CD8-positive, alpha-beta memory T cell (primary cell): ENCODE data around the gene AUP1. TPM values are rescaled to one million over a fixed set of nuclear protein-coding genes. Genes with fewer than 3 reads are reported as not detected.

Source experiments
- CTCF ChIA-PET: fragments of 350-600 bp; sonication (Branson Sonifier 250); formaldehyde crosslinking; loops from one replicate; lab custom pipeline; 2021; ENCODE audit warnings: antibody characterized with exemption; lab: Charles Lee
- POLR2A ChIA-PET: fragments of 350-600 bp; sonication (Branson Sonifier 250); formaldehyde crosslinking; loops from one replicate; lab custom pipeline; 2021; ENCODE audit warnings: antibody characterized with exemption; lab: Charles Lee
- DNase-seq, 5 donors: peaks; one replicate each; pipeline versions ENCODE4 v3.0.0 to v3.0.0-alpha.2; 2020 to 2022; ENCODE audit warnings: mixed read lengths in 1 of 5
- H3K27ac ChIP-seq: one replicate; pipeline ENCODE4 v1.7.0; 2013; ENCODE audit warnings: low read depth, mild to moderate bottlenecking, low read length, moderate library complexity
- H3K27me3 ChIP-seq: 2 replicates; pipeline ENCODE4 v1.7.0; 2013; ENCODE audit warnings: low read length, mild to moderate bottlenecking; ENCODE audit not compliant: insufficient read depth, poor library complexity, severe bottlenecking
- H3K36me3 ChIP-seq: 2 replicates; pipeline ENCODE4 v1.7.0; 2013; ENCODE audit warnings: mild to moderate bottlenecking, low read length, moderate library complexity; ENCODE audit not compliant: insufficient read depth
- H3K4me1 ChIP-seq: 2 replicates; pipeline ENCODE4 v1.7.0; 2013; ENCODE audit warnings: mild to moderate bottlenecking, low read length, moderate library complexity; ENCODE audit not compliant: insufficient read depth
- H3K4me3 ChIP-seq: 2 replicates; pipeline ENCODE4 v1.7.0; 2013; ENCODE audit warnings: mild to moderate bottlenecking, low read length
- H3K9me3 ChIP-seq: 2 replicates; pipeline ENCODE4 v1.7.0; 2013; ENCODE audit warnings: mild to moderate bottlenecking, low read length
- H3K27ac Mint-ChIP-seq, 8 donors: one replicate each; pipeline ENCODE4 v1.8.0; 2020 to 2021; ENCODE audit warnings: mixed read lengths in 8 of 8, mild to moderate bottlenecking in 6 of 8, inconsistent platforms in 3 of 8, moderate library complexity in 3 of 8
- H3K27me3 Mint-ChIP-seq, 2 donors: one replicate each; pipeline ENCODE4 v1.8.0; 2020 to 2021; ENCODE audit warnings: mixed read lengths in 2 of 2, mild to moderate bottlenecking in 1 of 2, moderate library complexity in 1 of 2
- H3K36me3 Mint-ChIP-seq, 3 donors: one replicate each; pipeline ENCODE4 v1.8.0; 2020 to 2021; ENCODE audit warnings: mixed read lengths in 3 of 3, inconsistent platforms in 1 of 3, mild to moderate bottlenecking in 1 of 3
- H3K4me1 Mint-ChIP-seq, 3 donors: one replicate each; pipeline ENCODE4 v1.8.0; 2020 to 2021; ENCODE audit warnings: mixed read lengths in 3 of 3, inconsistent platforms in 1 of 3, mild to moderate bottlenecking in 1 of 3
- H3K4me3 Mint-ChIP-seq, 7 donors: one replicate each; pipeline ENCODE4 v1.8.0; 2020 to 2021; ENCODE audit warnings: mixed read lengths in 7 of 7, mild to moderate bottlenecking in 6 of 7, moderate library complexity in 4 of 7, inconsistent platforms in 2 of 7
- H3K9me3 Mint-ChIP-seq, 5 donors: one replicate each; pipeline ENCODE4 v1.8.0; 2020 to 2022; ENCODE audit warnings: mixed read lengths in 5 of 5, mild to moderate bottlenecking in 3 of 5, moderate library complexity in 2 of 5, inconsistent platforms in 1 of 5
- polyA plus RNA-seq: library from polyadenylated mRNA; unstranded; fragments of 300-500 nt; fragmentation: Illumina TruSeq; gene quantifications from one replicate; pipeline ENCODE4 v1.2.3, GENCODE V29; 2021
- total RNA-seq, 2 experiments: library from RNA; stranded (reverse); gene quantifications; one replicate each; pipeline ENCODE4 v1.2.3, GENCODE V29; 2021

Gene AUP1
- total and polyA plus RNA-seq, 3 experiments from 2014 or later, result 95.8 to 225 (median 219) TPM

- Histone ChIP-seq H3K27me3 (peaks cover 24% of the 10 kb centered on the region), H3K4me3 (no peak overlapping the region), H3K9me3 (no peaks in the 10 kb centered on the region), H3K27ac (no peak overlapping the region), H3K4me1 (peaks cover 20% of the 10 kb centered on the region), H3K36me3 (no peaks in the 10 kb centered on the region)
- H3K27me3 Mint-ChIP-seq, result peaks cover 31 to 38% of the 10 kb centered on the region in 2 donors
- H3K4me1 Mint-ChIP-seq, result peaks cover 11 to 36% (median 17%) of the 10 kb centered on the region in 3 donors
- CTCF ChIA-PET, result interaction anchor here (0.7 to 1.5 kb wide), 2 partner anchors 19 to 68 kb away, joined by 3 to 5 read pairs; partner anchors contain the start of genes CCDC142 and TTC31
- POLR2A ChIA-PET, result no interaction called here
- H3K36me3 Mint-ChIP-seq, result peaks cover 0 to 15% (median 0%) of the 10 kb centered on the region in 3 donors
- H3K4me3 Mint-ChIP-seq, result peak overlapping the region in 1 of 7 donors; percentile 89
- no peak overlapping the region for H3K27ac Mint-ChIP-seq
- no peak for DNase-seq
- peaks cover 0 to 2% (median 0%) of the 10 kb centered on the region in 5 donors for H3K9me3 Mint-ChIP-seq
These were observed 22.0 kb upstream of the AUP1 start for GRCh38 chr2:74551530-74551929.

GRCh38 chr2:74550231-74550630 is 20.7 kb upstream of the AUP1 start:
- ChIA-PET POLR2A (no interaction called here), CTCF (no interaction called here)
- no peaks in the 10 kb centered on the region for H3K36me3 ChIP-seq
- H3K27me3 Mint-ChIP-seq, result peaks cover 32 to 44% of the 10 kb centered on the region in 2 donors
- peak overlapping the region in 2 of 8 donors; percentile 8 to 12 for H3K27ac Mint-ChIP-seq
- peaks cover 11 to 23% (median 11%) of the 10 kb centered on the region in 3 donors for H3K4me1 Mint-ChIP-seq
- no peak overlapping the region for H3K4me3 ChIP-seq
- H3K27ac ChIP-seq, result no peak overlapping the region
- no peak for DNase-seq
- peaks cover 0 to 2% (median 0%) of the 10 kb centered on the region in 5 donors for H3K9me3 Mint-ChIP-seq
- H3K36me3 Mint-ChIP-seq, result peaks cover 0 to 7% (median 0%) of the 10 kb centered on the region in 3 donors
- H3K27me3 ChIP-seq, result peaks cover 24% of the 10 kb centered on the region
- H3K4me3 Mint-ChIP-seq, result peak overlapping the region in 4 of 7 donors; percentile 9 to 61 (median 26)
- no peaks in the 10 kb centered on the region for H3K9me3 ChIP-seq
- peaks cover 13% of the 10 kb centered on the region for H3K4me1 ChIP-seq

- Mint-ChIP-seq H3K36me3 (no peaks in the 10 kb centered on the region), H3K4me3 (peak overlapping the region in 6 of 7 donors; percentile 17 to 66 (median 42)), H3K27ac (peak overlapping the region in 2 of 8 donors; percentile 12 to 66), H3K27me3 (peaks cover 35 to 47% of the 10 kb centered on the region in 2 donors), H3K4me1 (peaks cover 9 to 16% (median 11%) of the 10 kb centered on the region in 3 donors), H3K9me3 (peaks cover 0 to 2% (median 0%) of the 10 kb centered on the region in 5 donors)
- no peak for DNase-seq
- Histone ChIP-seq H3K4me1 (peaks cover 12% of the 10 kb centered on the region), H3K27me3 (peaks cover 24% of the 10 kb centered on the region), H3K9me3 (no peaks in the 10 kb centered on the region), H3K36me3 (no peaks in the 10 kb centered on the region), H3K27ac (no peak overlapping the region), H3K4me3 (peak overlapping the region; percentile 32)
- CTCF ChIA-PET, result no interaction called here
- POLR2A ChIA-PET, result no interaction called here
These were observed 19.7 kb upstream of the AUP1 start for GRCh38 chr2:74548900-74549826.

DNA sequence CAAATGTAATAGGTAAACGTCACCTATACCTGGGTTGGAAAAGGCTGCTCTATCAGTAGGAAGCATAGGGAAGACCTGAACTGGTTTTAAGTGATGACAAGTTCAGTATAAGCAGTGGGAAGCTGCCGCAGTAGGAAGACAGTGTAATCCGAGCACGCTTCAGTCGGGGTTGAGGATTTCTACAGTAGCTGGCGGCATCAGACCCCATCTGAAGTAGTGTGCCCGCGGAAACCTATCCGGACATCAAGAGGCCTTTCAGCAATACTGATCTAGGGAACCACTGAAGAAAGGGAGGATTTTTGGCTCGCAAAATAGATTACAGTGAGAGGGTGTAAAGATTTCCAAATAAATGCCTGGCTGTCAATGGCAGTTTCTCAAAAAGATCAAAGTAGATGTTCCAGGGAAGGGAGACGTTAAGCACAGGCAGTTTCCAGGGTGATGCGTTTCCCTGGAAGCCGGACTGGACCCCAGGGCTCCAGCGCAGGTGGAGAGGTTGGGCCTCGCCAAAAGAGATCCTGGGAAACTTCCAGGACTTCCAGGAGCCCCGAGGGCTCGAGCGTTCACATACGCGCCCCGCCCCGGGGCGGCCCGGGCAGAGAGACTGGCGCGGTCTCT is 18.9 kb upstream of the AUP1 start:
- CTCF ChIA-PET, result no interaction called here
- H3K27me3 Mint-ChIP-seq, result peaks cover 37 to 48% of the 10 kb centered on the region in 2 donors
- peak overlapping the region; percentile 12 for H3K4me3 ChIP-seq

DNA sequence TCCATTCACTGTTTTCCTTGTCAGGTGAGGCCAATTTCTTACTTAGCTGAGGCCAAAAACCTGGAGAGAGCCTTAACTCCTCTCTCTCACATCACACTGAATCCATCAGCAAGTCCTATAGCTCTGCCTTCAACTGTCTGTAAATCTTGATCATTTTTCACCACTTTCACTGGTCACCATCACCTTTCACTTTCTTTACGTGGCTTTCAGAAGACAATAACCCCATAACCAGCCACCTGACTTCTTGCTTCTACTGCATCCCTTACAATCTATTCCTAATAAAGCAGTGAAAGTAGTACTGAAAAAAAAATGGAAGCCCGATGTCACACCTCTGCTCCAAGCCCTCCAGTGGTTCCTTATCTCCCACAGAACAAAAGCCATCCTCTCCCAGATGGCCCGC is 16.5 kb upstream of the AUP1 start:
- Mint-ChIP-seq H3K27ac (no peak overlapping the region), H3K9me3 (no peaks in the 10 kb centered on the region), H3K27me3 (peaks cover 34 to 56% of the 10 kb centered on the region in 2 donors), H3K4me1 (peaks cover 3 to 13% (median 7%) of the 10 kb centered on the region in 3 donors), H3K4me3 (no peak overlapping the region), H3K36me3 (no peaks in the 10 kb centered on the region)
- ChIA-PET POLR2A (interaction anchor here (0.6 kb wide), 1 partner anchor 35 kb away, joined by 7 read pairs; no protein-coding TSS in a partner anchor), CTCF (interaction anchor here (1.2 to 3.9 kb wide), 3 partner anchors 56 to 296 kb away, joined by 3 to 16 read pairs (median 3); partner anchors contain the start of genes CCDC142 and TTC31)
- H3K27ac ChIP-seq, result no peak overlapping the region
- H3K4me1 ChIP-seq, result peaks cover 12% of the 10 kb centered on the region
- H3K36me3 ChIP-seq, result no peaks in the 10 kb centered on the region
- H3K27me3 ChIP-seq, result peaks cover 31% of the 10 kb centered on the region
- DNase-seq, result no peak
- no peak overlapping the region for H3K4me3 ChIP-seq
- H3K9me3 ChIP-seq, result no peaks in the 10 kb centered on the region

More for the DNA sequence above, 18.9 kb upstream of the AUP1 start:
- peak overlapping the region; percentile 28 to 77 (median 57) for H3K4me3 Mint-ChIP-seq
- H3K9me3 Mint-ChIP-seq, result peaks cover 0 to 2% (median 0%) of the 10 kb centered on the region in 5 donors
- peaks cover 24% of the 10 kb centered on the region for H3K27me3 ChIP-seq
- no peaks in the 10 kb centered on the region for H3K9me3 ChIP-seq
- POLR2A ChIA-PET, result no interaction called here
- H3K36me3 ChIP-seq, result no peaks in the 10 kb centered on the region
- peaks cover 12% of the 10 kb centered on the region for H3K4me1 ChIP-seq
- H3K36me3 Mint-ChIP-seq, result no peaks in the 10 kb centered on the region
- peaks cover 6 to 13% (median 7%) of the 10 kb centered on the region in 3 donors for H3K4me1 Mint-ChIP-seq
- DNase-seq, result no peak
- no peak overlapping the region for H3K27ac Mint-ChIP-seq
- H3K27ac ChIP-seq, result no peak overlapping the region

GRCh38 chr2:74544634-74545033 is 15.1 kb upstream of the AUP1 start:
- POLR2A ChIA-PET, result no interaction called here
- H3K4me1 Mint-ChIP-seq, result peaks cover 3 to 12% (median 7%) of the 10 kb centered on the region in 3 donors
- H3K4me3 Mint-ChIP-seq, result no peak overlapping the region
- no peaks in the 10 kb centered on the region for H3K9me3 ChIP-seq
- CTCF ChIA-PET, result interaction anchor here (0.8 to 3.9 kb wide), 4 partner anchors 41 to 63 kb away, joined by 3 to 16 read pairs (median 3); partner anchors contain the start of genes CCDC142 and TTC31
- no peaks in the 10 kb centered on the region for H3K9me3 Mint-ChIP-seq
- H3K27me3 ChIP-seq, result peaks cover 26% of the 10 kb centered on the region
- peaks cover 33 to 50% of the 10 kb centered on the region in 2 donors for H3K27me3 Mint-ChIP-seq
- H3K36me3 Mint-ChIP-seq, result no peaks in the 10 kb centered on the region
- no peak for DNase-seq
- peaks cover 10% of the 10 kb centered on the region for H3K4me1 ChIP-seq
- H3K36me3 ChIP-seq, result no peaks in the 10 kb centered on the region
- H3K4me3 ChIP-seq, result no peak overlapping the region
- H3K27ac ChIP-seq, result no peak overlapping the region
- H3K27ac Mint-ChIP-seq, result peak overlapping the region in 1 of 8 donors; percentile 1

GRCh38 chr2:74542978-74543377 is 13.5 kb upstream of the AUP1 start:
- no peak overlapping the region for H3K27ac ChIP-seq

More at GRCh38 chr2:74542978-74543377, 13.5 kb upstream of the AUP1 start:
- no peaks in the 10 kb centered on the region for H3K9me3 ChIP-seq
- peaks cover 10% of the 10 kb centered on the region for H3K27me3 ChIP-seq
- no peak overlapping the region for H3K4me3 Mint-ChIP-seq
- H3K27ac Mint-ChIP-seq, result no peak overlapping the region
- no peaks in the 10 kb centered on the region for H3K36me3 Mint-ChIP-seq
- H3K9me3 Mint-ChIP-seq, result no peaks in the 10 kb centered on the region
- no peak for DNase-seq
- H3K4me1 Mint-ChIP-seq, result peaks cover 0 to 2% (median under 1%) of the 10 kb centered on the region in 3 donors
- CTCF ChIA-PET, result no interaction called here
- H3K36me3 ChIP-seq, result no peaks in the 10 kb centered on the region
- H3K27me3 Mint-ChIP-seq, result peaks cover 29 to 56% of the 10 kb centered on the region in 2 donors
- H3K4me3 ChIP-seq, result no peak overlapping the region
- no peaks in the 10 kb centered on the region for H3K4me1 ChIP-seq
- POLR2A ChIA-PET, result no interaction called here
